Gastrocnemius medialis (tissue), 4 donors: ENCODE results near the gene NCR3LG1.

Experiments
- CTCF ChIP-seq, 5 experiments: fragments of 450-650 bp in 3 of 5; fragments of 200-600 bp in 2 of 5; sonication (generic) in 2 of 5; IDR thresholded peaks in 4 of 5; conservative IDR thresholded peaks in 1 of 5; 1 replicate in 4 of 5; 2 replicates in 1 of 5; pipeline ENCODE4 v1.5.1; 2016 to 2019; ENCODE audit warnings: antibody characterized with exemption in 5 of 5, mild to moderate bottlenecking in 3 of 5, moderate library complexity in 3 of 5
- POLR2A ChIP-seq, 2 donors: fragments of 450-650 bp; IDR thresholded peaks; one replicate each; pipeline ENCODE4 v1.6.1; 2017; ENCODE audit warnings: antibody characterized with exemption in 2 of 2, mild to moderate bottlenecking in 2 of 2, moderate library complexity in 2 of 2

- TF ChIP-seq CTCF (IDR thresholded peaks at IDR 0.05 in 4 of 5, conservative IDR thresholded peaks at IDR 0.05 in 1 of 5) (no peak), POLR2A (IDR thresholded peaks at IDR 0.05) (no peak)
Observed at GRCh38 chr11:17381156-17381555, 29.6 kb downstream of the NCR3LG1 start.
